ENCODE results near the gene PALD1. TPM values are rescaled to one million over a fixed set of nuclear protein-coding genes. Genes with fewer than 3 reads are reported as not detected.

PALD1 gene
- polyA plus RNA-seq, 2 of the 4 experiments (the other 2 are of a cell fraction): 3.6 to 5.5 TPM

DNA sequence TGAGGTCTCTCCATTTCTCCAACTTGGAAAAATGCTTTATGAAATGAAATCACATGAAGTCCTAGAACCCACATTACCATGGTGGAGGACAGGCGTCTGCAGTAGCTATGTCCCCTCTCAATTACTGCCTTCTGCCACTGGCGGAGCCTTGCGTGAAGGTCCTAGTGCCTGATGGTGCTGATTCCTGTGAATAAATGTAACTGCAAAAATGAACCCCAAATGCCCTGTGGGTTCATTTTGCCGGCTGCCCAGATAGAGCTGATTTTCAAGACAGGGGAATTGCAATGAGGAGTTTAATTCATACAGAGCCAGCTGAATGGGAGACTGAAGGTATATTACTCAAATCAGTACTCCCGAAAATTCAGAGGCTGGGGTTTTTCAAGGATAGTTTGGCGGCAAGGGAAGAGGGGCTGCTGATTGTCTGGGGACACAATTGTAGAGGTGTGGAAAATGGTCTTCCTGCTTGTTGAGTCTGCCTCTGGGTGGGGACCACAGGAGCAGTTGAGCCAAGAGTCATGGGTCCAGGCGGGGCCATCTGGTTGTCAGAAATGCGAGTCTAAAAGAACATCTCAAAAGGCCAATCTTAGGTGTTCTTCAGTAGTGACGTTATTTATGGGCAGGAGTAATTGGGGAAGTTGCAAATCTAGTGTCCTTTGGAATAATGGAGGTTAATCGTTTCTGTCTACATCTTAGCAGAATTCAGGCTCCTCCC lies 110.4 kb downstream of the PALD1 start (continued):
- no peak for TF ChIP-seq BHLHE40 (IDR thresholded peaks at IDR 0.05; ENCODE audit: low read depth, low read length)
- TF ChIP-seq NR3C1 (IDR thresholded peaks at IDR 0.05): no peak
- no peak for TF ChIP-seq HOXB5 (CRISPR knock-in tag; IDR thresholded peaks at IDR 0.05)
- no peak for TF ChIP-seq POLR2A (IDR thresholded peaks at IDR 0.05; ENCODE audit: low read length)
- TF ChIP-seq NFE2L2 (conservative IDR thresholded peaks at IDR 0.05; ENCODE audit: low read length): no peak
- no peak for TF ChIP-seq MAZ (IDR thresholded peaks at IDR 0.05; ENCODE audit: borderline replicate concordance, low read depth, low read length)
- no peak for TF ChIP-seq TFCP2L1 (CRISPR knock-in tag; IDR thresholded peaks at IDR 0.05)

DNA sequence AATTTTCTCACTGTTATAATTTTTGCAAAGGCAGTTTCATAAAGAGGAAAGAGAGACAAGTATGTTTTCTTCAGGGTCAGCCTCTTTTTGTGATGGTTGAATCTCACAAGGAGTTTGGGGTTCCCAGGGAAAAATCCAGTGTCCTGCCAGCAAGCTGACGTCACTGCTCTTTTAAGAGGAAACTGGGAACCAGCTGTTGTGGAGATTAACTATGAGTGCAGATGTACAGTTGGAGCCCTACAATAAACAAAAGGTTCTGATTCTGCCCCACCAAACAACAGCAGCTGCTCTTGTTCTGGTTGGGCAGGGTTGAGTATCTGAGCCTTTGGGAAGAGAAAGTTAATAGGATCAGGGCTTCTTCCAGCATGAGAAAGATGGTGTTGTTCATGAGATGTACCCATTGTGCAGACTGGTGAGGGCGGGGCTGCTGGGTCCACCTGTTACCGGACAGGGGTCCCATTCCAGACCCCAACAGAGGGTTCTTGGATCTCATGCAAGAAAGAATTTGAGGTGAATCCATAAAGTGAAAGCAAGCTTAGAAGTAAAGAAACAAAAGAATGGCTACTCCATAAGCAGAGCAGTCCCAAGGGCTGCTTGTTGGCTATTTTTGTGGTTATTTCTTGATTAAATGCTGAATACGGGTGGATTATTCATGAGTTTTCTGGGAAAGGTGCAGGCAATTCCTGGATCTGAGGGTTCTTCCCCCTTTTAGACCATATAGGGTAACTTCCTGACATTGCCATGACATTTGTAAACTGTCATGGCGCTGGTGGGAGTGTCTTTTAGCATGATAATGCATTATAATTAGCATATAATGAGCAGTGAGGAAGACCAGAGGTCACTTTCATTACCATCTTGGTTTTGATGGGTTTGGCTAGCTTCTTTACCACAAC lies 111.4 kb downstream of the PALD1 start:
- no peak for FAIRE-seq
- WGBS (ENCODE audit: missing lambda C conversion rate): 34% methylated on average over 5 of the region's 5 CpGs
- ATAC-seq: no peak
- Histone ChIP-seq H3K27ac (no peak overlapping the region), H3K4me3 (no peak overlapping the region), H3K9me3 (no peaks in the 10 kb centered on the region), H3K4me1 (no peaks in the 10 kb centered on the region), H3K4me2 (no peak overlapping the region)
- TF ChIP-seq BHLHE40 (IDR thresholded peaks at IDR 0.05; ENCODE audit: low read depth, low read length) (no peak), KDM1A (IDR thresholded peaks at IDR 0.05; ENCODE audit: low read depth) (no peak), PHF8 (IDR thresholded peaks at IDR 0.05; ENCODE audit: borderline replicate concordance, low read depth) (no peak), RCOR1 (IDR thresholded peaks at IDR 0.05; ENCODE audit: low read depth, low read length) (no peak), ZSCAN20 (CRISPR knock-in tag; IDR thresholded peaks at IDR 0.05) (no peak)
- DNase-seq (ENCODE audit: low read depth in 1 of 2, low spot score in 1 of 2): no peak
- ChIA-PET CTCF (interaction anchor here (1.5 to 1.9 kb wide), 2 partner anchors 11 to 16 kb away, joined by 3 to 4 read pairs; no protein-coding TSS in a partner anchor), POLR2A (no interaction called here)

DNA sequence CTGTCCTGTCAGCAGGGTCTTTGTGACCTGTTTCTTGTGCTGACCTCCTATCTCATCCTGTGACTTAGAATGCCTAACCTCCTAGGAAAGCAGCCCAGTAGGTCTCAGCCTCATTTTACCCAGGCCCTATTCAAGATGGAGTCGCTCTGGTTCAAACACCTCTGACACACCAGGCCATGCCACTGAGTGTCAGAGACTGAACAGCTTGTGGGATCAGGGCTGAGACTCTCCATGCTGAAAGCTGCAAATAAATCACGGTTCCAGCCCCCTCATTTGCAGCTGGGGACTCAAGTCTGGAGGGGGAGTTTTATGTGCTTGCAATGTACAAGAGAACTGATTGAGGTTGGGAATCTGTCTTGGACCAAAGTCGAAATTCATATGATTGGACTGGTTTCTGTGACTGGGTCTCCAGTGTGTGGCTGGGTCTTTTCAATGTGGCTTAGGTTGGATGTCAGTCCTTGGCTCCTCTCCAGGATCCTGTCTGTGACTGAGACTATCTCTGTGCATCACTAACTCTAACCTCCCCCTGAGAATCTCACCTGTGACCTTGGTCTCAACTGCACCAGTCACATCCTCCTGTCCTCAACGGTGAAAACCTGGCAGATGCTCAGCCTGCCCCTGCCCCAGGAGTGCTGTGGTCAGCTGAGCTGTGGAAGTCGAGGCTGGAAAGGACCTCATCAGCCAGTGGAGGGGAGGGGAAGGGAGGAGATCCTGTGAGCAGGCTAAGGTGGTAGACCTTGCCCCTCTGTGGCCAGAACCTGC lies 112.3 kb downstream of the PALD1 start:
- Histone ChIP-seq H3K27ac (no peak overlapping the region), H3K9me3 (no peaks in the 10 kb centered on the region), H3K4me3 (no peak overlapping the region), H3K4me2 (no peak overlapping the region), H3K4me1 (no peaks in the 10 kb centered on the region)
- FAIRE-seq (no peak), DNase-seq (ENCODE audit: low read depth in 1 of 2, low spot score in 1 of 2) (no peak), ATAC-seq (no peak)
- TF ChIP-seq ZSCAN20 (CRISPR knock-in tag; IDR thresholded peaks at IDR 0.05) (no peak), NPAS2 (CRISPR knock-in tag; IDR thresholded peaks at IDR 0.05; ENCODE audit: borderline replicate concordance) (no peak), CEBPB (IDR thresholded peaks at IDR 0.05) (no peak), FOSL2 (IDR thresholded peaks at IDR 0.05) (no peak), FOSL2 (CRISPR knock-in tag; IDR thresholded peaks at IDR 0.05) (no peak), POLR2AphosphoS2 (conservative IDR thresholded peaks at IDR 0.05; ENCODE audit: low read length) (no peak), MAFK (IDR thresholded peaks at IDR 0.05; ENCODE audit: partially characterized antibody) (no peak), EHMT2 (IDR thresholded peaks at IDR 0.05; ENCODE audit: low read depth) (no peak), JUN (IDR thresholded peaks at IDR 0.05) (no peak), RARB (CRISPR knock-in tag; IDR thresholded peaks at IDR 0.05) (no peak)
- TF ChIP-seq, protein P1, sequence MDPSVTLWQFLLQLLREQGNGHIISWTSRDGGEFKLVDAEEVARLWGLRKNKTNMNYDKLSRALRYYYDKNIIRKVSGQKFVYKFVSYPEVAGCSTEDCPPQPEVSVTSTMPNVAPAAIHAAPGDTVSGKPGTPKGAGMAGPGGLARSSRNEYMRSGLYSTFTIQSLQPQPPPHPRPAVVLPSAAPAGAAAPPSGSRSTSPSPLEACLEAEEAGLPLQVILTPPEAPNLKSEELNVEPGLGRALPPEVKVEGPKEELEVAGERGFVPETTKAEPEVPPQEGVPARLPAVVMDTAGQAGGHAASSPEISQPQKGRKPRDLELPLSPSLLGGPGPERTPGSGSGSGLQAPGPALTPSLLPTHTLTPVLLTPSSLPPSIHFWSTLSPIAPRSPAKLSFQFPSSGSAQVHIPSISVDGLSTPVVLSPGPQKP (IDR thresholded peaks at IDR 0.05; ENCODE audit: low read depth, low read length): no peak
- TF ChIP-seq, protein P2, sequence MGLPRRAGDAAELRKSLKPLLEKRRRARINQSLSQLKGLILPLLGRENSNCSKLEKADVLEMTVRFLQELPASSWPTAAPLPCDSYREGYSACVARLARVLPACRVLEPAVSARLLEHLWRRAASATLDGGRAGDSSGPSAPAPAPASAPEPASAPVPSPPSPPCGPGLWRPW (IDR thresholded peaks at IDR 0.05): no peak
- WGBS (ENCODE audit: missing lambda C conversion rate): 7% methylated on average over 5 of the region's 5 CpGs
- CTCF ChIA-PET: interaction anchor here (0.9 to 1.9 kb wide), 4 partner anchors 11 to 39 kb away, joined by 3 to 4 read pairs (median 4); no protein-coding TSS in a partner anchor
- POLR2A ChIA-PET: no interaction called here

Measured in A549 (cell line).